ENCODE results near the gene NTNG2.

GRCh38 chr9:132167192-132167591, 5.3 kb downstream of the NTNG2 start:
- no peak for TF ChIP-seq CTCF (IDR thresholded peaks at IDR 0.05)
- TF ChIP-seq ZFX (IDR thresholded peaks at IDR 0.05; ENCODE audit: borderline replicate concordance) = no peak
